ENCODE results near the gene RFLNA.
"Not testable (repeated sequence)": the region's sequence is repeated elsewhere in the genome, so short reads cannot be mapped to it uniquely, and the experiment has no call there.

The RFLNA gene

DNA sequence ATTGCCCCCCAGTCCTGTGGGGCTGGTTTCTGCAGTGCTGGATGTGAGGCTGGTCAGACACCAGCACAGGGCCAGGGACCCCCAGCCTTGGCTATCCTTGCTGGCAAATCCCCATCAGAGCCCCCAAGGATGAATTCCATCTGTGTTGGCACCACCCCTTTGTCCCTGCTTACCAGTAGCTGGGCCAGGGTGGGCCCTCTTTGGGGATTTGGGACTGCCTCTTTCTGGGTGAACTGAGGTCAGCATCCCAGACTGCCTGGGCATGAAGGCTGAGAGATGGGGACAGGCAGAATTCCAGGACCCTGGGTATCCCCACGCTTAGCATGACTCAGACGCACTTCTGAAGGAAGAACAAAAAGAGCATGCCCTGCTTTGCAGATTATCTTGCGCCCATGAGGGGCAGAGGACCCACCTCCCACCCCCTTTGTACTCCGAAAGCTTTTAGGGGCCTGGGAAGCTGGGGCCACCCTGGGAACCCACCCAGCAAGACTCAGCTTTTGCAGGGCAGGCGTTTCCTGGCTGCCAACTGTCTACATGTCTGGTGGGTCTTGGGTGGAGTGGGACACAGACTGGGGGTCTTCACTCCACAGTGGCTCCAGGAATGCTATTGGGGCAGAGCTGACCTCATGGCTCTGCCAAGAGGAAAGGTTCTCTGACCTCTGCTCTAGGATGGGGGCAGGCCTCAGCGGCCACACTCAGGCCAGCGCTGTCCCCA lies 26.8 kb downstream of the RFLNA start:
- no peak for DNase-seq (ENCODE audit: low spot score)
- TF ChIP-seq, protein P1, sequence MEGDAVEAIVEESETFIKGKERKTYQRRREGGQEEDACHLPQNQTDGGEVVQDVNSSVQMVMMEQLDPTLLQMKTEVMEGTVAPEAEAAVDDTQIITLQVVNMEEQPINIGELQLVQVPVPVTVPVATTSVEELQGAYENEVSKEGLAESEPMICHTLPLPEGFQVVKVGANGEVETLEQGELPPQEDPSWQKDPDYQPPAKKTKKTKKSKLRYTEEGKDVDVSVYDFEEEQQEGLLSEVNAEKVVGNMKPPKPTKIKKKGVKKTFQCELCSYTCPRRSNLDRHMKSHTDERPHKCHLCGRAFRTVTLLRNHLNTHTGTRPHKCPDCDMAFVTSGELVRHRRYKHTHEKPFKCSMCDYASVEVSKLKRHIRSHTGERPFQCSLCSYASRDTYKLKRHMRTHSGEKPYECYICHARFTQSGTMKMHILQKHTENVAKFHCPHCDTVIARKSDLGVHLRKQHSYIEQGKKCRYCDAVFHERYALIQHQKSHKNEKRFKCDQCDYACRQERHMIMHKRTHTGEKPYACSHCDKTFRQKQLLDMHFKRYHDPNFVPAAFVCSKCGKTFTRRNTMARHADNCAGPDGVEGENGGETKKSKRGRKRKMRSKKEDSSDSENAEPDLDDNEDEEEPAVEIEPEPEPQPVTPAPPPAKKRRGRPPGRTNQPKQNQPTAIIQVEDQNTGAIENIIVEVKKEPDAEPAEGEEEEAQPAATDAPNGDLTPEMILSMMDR (IDR thresholded peaks at IDR 0.05; ENCODE audit: extremely low read depth, missing control alignments): no peak

DNA sequence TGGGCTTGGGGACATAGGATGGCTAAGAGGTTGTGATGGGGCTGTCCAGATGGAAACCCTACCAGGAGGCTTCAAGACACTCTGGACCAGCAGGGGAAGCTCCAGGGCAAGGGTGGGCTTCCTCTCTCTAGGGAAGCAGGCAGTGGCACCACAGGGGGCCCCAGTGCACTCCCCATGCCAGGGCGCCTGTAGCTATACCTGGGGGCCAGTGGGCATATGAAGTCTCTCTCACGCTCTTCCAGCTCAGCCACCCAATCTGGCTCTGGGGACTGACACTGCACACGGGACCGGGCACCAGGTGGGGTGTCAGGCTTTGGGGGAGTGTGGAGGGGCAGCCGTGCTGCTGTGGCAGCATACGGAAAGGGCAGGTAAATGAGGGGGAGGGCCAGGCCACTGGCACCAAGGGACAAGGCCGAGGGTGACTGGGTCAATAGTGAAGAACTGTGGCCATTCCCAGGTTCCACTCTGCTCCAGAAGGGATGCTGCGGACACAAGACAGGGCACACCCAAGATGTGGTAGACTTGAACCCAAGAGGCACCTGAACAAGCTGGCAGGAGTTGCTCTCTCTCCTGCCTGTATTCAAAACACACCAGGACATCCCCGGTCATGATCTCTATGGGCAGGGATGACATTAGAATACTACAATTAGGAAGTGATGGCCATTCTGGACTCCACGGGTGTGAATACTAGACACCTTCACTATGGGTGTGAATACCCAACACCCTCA lies 27.5 kb downstream of the RFLNA start:
- TF ChIP-seq, protein P1 (IDR thresholded peaks at IDR 0.05; ENCODE audit: extremely low read depth, missing control alignments): no peak
- DNase-seq (ENCODE audit: low spot score): no peak

DNA sequence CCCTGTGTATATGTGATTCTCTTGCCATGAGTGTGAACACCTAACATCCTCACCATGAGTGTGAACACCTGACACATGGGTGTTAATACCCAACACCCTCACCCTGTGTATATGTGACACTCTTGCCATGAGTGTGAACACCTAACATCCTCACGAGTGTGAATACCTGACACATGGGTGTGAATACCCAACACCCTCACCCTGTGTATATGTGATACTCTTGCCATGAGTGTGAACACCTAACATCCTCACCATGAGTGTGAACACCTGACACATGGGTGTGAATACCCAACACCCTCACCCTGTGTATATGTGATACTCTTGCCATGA lies 28.1 kb downstream of the RFLNA start:
- not testable (repeated sequence) for DNase-seq (ENCODE audit: low spot score)

DNA sequence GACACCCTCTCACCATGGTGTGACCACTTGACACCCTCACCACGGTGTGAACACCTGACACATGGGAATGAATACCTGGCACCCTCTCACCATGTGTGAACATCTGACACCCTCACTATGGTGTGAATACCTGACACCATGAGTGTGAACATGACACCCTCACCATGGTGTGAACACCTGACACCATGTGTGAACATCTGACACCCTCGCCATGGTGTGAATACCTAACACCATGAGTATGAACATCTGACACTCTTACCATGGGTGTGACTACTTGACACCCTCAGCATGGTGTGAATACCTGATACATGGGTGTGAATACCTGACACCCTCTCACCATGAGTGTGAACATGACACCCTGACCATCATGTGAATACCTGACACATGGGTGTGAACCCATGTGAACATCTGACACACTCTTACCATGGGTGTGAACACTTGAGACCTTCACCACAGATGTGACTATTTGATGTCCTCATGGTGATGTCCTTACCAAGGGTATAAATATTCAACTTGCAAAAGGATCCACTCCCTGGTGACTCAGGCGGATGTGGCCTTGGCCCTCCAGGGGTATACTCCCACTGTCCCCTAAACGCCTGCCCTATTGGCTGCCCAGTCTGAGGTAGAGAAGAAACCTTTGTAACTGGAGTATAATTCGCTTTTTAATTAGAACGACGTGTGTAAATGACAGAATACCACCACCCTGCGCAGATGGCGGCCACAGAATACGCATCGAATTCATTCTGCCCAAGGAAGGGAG lies 29.1 kb downstream of the RFLNA start:
- no peak for DNase-seq (ENCODE audit: low spot score)
- TF ChIP-seq, protein P1 (IDR thresholded peaks at IDR 0.05; ENCODE audit: extremely low read depth, missing control alignments): no peak

DNA sequence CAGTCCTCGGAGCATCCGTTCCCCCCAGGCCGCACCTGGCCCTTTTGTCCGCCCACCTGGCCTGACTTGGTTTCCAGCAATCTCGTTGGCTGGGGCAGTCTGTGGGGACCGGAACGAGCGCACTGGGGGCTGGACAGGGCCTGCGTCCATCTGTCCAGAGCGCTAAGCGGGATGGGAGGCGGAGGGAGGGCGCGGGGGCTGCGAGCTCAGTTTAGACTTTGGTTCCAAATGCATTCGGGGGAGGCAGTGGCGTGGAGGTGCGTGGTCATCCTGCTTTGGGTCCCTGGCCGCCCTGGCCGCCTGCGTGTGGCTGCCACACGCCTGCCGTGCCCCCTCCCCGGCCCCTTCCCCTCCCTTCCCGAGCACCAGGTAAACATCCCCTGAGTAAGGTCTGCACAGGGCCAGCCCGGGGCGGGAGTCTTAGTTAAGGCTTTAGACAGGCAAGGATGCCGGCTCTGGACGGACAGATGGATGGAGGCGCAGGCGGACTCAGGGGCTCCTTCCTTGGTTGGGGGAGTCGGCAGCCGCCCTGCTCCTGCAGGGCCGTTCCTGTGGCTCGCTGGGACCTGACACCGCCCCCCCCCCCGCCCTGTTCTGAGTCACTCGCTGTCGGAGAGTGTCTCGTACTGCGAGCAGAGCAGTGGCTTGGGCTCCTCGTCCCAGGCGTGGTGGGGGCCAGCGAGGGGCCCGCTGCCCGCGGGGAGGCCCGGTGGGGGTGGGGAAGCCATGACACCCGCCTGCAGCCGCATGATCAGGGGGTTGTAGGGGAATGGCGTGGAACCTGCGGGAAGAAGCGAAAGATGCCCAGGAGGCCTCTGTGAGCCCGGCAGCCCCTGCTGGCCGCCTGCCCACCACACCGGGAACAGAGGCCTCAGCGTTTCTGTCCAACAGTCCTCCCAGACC lies 30.2 kb downstream of the RFLNA start:
- TF ChIP-seq, protein P1 (IDR thresholded peaks at IDR 0.05; ENCODE audit: extremely low read depth, missing control alignments): no peak
- DNase-seq (ENCODE audit: low spot score): no peak

DNA sequence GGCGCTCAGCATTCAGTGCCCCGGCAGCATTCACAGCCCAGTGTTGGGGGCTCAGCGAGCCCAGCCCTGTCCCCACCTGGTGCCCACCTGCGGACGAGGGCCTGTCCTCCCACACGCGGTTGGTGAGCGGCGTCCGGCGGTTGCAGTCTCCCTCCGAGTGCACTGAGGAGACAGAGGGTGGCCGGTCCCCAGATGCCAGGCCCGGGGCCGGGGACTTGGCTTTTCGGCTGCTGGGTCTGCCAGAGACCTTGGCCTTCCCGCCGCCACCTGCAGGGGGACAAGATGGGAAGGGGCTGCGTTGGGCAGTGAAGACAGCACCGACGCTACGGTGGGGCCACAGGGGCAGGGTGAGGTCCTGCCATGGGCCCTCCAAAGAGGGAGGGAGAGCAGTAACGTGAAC lies 31.2 kb downstream of the RFLNA start:
- DNase-seq (ENCODE audit: low spot score): no peak

DNA sequence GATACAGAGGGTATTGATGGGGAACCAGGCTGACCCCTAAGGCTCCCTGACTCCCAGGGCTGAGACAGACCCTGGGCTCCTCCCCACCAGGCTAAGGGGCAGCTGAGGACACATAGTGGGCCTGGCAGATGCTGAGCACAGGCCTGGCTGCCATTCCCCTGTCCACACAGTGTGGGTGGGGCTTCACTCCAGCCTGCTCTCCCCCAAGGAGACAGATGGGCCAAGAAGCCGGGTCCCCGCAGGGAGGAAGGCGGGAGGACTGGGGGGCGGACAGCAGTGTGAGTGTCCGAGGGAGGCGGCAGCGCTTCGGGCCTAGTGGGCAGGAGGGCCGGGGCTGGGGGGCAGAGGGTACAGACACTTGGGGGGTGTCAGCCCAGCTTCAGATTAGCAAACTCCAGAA lies 32.0 kb downstream of the RFLNA start:
- TF ChIP-seq, protein P1 (IDR thresholded peaks at IDR 0.05; ENCODE audit: extremely low read depth, missing control alignments): no peak
- no peak for DNase-seq (ENCODE audit: low spot score)

More for the DNA sequence above, 31.2 kb downstream of the RFLNA start:
- TF ChIP-seq, protein P1 (IDR thresholded peaks at IDR 0.05; ENCODE audit: extremely low read depth, missing control alignments): no peak

Data from GM20000 (cell line).